Suppressor macrophage (primary cell): ENCODE measurements around the gene SMURF2.
"Not testable (repeated sequence)": the region's sequence is repeated elsewhere in the genome, so short reads cannot be mapped to it uniquely, and the experiment has no call there.

Source experiments
- DNase-seq, 4 experiments: peaks; one replicate each; pipeline ENCODE4 v3.0.0-alpha.2; 2020 to 2022

Gene SMURF2

DNA sequence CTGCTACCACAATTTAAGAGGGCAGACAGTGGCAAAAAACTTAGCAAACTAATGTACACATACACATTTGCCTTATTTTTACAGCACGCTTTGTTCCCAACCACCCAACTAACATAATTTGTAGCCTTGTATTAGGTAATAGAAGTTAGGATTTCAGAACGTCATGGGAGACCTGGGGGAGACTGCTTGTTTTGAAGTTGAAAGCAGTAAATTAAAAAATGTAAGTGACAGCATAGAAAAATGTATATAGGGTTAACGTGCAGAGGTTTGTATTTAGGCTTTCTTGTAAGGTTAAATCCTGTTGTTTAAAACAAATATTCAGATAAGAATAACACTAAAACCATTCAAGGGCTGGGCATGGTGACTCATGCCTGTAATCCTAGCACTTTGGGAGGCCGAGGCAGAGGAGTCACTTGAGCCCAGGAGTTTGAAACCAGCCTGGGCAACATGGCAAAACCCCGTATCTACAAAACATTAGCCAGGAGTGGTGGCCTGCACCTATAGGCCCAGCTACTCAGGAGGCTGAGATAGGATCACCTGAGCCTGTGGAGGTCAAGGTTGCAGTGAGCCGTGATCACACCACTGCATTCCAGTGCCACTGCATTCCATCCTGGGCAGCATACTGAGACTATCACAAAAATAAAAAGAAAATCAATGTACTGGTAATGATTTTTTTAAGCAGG, 2.3 kb upstream of the SMURF2 start:
- not testable (repeated sequence) for DNase-seq

- DNase-seq = not testable (repeated sequence)
These were observed 1.7 kb upstream of the SMURF2 start for GRCh38 chr17:64663836-64664235.

DNA sequence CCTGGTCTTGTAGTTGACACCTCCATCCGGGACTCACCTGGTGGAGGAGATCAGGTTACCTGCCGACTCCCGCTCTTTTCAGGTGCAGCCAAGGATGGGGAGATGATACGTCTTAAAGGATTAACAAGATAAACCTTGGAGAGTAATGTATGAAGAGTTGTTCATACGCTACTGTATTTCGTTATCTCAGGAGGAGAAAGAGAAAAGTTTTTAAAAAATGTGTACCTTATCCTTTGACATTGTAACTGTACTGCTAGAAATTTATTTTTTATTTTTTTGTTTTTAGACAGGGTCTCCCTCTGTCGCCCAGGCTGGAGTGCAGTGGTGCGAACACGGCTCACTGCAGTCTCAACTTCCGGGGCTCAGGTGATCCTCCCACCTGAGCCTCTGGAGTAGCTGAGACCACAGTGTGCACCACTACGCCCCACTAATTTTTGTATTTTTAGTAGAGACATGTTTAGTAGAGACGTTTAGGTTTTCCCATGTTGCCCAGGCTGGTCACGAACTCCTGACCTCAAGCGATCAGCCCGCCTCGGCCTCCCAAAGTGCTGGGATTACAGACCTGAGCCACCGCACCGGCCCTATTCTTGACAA, 764 bp upstream of the SMURF2 start:
- no peak for DNase-seq

- DNase-seq = no peak
These were observed 456 bp downstream of the SMURF2 start for GRCh38 chr17:64661726-64661975.

- peak in 1 of 4 experiments; percentile 21 for DNase-seq
These were observed 955 bp downstream of the SMURF2 start for GRCh38 chr17:64660978-64661725.

GRCh38 chr17:64660195-64660977, 1.7 kb downstream of the SMURF2 start:
- not testable (repeated sequence) for DNase-seq

DNA sequence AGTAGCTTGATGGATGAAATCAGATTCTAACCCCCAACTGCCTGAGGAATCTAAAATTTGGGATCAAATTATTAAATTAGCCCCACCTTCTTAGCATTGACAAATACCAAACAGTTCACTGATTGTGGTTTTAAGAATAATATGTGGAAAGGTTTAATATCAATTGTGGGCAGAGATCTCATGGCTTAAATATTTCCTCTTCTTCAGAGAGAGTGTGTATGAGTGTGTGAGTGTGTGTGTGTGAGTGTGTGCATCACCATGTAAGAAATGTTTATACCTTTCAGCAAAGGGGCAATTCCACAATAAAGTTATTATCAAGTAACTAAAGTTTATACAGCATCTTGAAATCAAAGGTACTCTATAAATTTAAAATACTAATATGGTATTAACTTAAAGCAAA, 3.2 kb downstream of the SMURF2 start:
- DNase-seq = peak in 1 of 4 experiments; percentile 7

DNA sequence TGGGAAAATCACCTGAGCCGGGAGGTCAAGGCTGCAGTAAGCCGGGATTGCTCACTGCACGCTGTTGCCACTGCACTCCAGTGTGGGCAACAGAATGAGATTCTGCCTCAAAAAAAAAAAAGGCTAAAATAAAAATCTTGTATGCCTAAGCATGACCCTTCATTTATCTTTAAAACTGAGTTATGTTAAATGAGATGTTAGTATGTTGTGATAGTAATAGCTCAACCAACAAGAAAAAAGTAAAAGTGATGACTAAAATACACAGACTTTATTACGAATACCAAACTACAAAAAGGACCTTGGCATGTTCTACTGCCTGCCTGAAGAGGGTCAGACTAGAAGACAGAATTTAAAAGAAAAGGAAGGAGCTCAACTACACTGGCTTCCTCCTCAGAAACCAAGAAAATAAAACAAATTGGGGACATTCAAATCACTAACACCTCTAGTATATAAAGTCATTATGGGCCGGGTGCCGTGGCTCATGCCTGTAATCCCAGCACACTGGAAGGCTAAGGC, 4.4 kb downstream of the SMURF2 start:
- DNase-seq = no peak

- DNase-seq = no peak
These were observed 6.4 kb downstream of the SMURF2 start for GRCh38 chr17:64655704-64656103.

DNA sequence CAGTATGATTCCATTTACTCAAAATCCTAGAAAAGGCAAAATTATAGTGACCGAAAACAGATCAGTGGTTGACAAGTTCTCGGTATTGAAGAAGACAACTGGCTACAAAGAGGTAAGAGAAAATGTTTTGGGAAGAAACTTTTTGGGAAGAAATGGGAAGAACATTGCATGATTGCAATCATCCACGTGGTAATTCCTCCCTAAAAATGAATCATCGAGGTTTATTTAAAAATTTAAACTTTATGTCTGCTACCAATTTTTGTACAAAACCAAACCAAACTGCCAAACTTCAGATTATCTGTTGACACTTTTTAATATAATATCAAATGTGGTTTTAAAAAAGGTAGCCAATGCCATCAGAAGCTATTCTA, 8.1 kb downstream of the SMURF2 start:
- DNase-seq = peak in 1 of 4 experiments; percentile 6

DNA sequence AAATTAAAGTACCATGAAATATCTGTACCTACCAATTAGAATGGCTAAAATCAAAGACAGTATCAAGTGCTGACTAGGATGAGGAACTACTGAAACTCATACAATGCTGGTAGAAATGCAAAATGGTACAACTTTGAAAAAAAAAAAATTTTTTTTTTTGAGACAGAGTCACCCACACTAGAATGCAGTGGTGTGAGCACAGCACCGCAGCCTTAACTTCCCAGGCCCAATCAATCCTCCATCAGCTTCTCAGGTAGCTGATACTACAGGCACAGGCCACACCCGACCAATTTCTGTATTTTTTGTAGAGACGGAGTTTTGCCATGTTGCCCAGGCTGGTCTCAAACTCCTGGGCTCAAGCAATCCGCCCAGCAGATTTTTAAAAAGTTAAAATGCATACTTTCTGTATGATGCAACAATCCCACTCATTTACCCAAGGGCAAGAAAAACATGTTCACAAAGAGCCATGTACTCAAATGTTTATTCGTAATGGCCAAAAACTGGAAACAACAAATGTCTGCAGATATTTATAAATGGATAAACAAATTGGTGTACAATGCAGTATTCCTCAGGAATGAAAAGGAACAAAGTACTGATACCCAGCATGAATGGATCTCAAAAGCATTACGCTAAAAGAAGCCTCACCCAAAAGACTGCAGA, 8.7 kb downstream of the SMURF2 start:
- peak in 3 of 4 experiments; percentile 11 to 56 (median 46) for DNase-seq

DNA sequence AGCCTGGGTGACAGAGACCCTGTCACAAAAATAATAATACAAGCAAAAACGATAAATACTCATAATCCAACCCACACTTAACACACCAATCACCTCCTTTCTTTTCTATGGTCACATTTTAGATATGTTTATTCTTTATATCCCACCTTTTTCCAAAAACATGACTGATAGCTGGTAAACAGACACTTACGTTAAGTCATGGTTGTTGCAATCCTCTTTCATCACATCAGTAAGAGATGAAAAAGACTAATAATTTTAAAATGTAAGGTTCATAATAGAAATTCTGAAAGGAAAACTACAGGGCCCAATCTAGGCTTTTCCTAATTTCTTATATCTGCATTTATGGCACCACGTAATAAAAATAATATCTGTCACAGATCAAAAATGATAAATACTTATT, 10.2 kb downstream of the SMURF2 start:
- DNase-seq = no peak

GRCh38 chr17:64648234-64648633, 13.9 kb downstream of the SMURF2 start:
- no peak for DNase-seq

DNA sequence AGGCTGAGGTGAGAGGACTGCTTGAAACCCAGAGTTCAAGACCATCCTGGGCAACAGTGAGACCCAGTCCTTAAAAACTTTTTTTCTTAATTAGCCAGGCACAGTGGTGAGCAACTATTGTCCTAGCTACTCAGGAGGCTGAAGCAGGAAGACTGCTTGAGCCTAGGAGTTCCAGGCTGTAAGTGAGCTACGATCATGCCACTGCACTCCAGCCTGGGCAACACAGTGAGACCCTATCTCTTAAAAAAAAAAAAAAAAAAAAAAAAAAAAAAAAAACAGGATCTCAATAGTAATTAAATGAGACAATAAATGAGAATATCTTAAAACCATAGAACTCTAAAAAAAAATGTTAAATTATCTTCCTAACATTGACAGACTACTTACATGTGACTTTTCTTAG, 14.3 kb downstream of the SMURF2 start:
- no peak for DNase-seq

GRCh38 chr17:64639516-64639915, 22.6 kb downstream of the SMURF2 start:
- peak in 3 of 4 experiments; percentile 18 to 70 (median 66) for DNase-seq

GRCh38 chr17:64638552-64639203, 23.4 kb downstream of the SMURF2 start:
- no peak for DNase-seq

- peak in 1 of 4 experiments; percentile 3 for DNase-seq
These were observed 26.3 kb downstream of the SMURF2 start for GRCh38 chr17:64635647-64636305.

DNA sequence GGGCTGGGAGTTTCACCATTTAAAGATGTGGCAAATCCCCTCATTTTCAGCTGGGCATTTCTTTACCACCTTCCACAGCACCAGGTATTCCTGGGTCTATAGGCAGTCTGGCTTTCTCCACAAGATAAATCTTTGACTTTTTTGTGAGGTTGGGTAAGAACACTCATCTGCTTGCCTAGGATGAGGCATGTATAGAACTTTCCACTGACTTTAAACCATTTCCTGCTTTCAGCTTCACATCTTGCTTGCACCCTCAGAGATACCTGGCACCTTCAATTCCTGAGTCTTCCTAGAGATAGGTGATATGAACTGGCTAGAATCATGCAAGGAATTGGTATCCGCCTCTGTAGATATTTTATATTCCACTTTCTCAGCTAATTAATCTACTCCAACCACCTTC, 27.9 kb downstream of the SMURF2 start:
- no peak for DNase-seq

GRCh38 chr17:64632606-64633005, 29.5 kb downstream of the SMURF2 start:
- DNase-seq = peak; percentile 10 to 44 (median 22)

- no peak for DNase-seq
These were observed 29.9 kb downstream of the SMURF2 start for GRCh38 chr17:64632194-64632593.
